Stimulated activated CD8-positive, alpha-beta memory T cell treated with anti-CD3 and anti-CD28 coated beads, Interleukin-2, amount 100 ng/mL, for 48 hours (primary cell): ENCODE results near the gene HS6ST3.
A peak's percentile ranks its signal among the peaks of the same experiment; 100 is the strongest.
"Not testable (repeated sequence)": the region's sequence is repeated elsewhere in the genome, so short reads cannot be mapped to it uniquely, and the experiment has no call there.

Experiments
- DNase-seq, 2 donors: peaks; one replicate each; pipeline ENCODE4 v3.0.0-alpha.2; 2020; ENCODE audit warnings: low read depth in 2 of 2

HS6ST3 gene

DNA sequence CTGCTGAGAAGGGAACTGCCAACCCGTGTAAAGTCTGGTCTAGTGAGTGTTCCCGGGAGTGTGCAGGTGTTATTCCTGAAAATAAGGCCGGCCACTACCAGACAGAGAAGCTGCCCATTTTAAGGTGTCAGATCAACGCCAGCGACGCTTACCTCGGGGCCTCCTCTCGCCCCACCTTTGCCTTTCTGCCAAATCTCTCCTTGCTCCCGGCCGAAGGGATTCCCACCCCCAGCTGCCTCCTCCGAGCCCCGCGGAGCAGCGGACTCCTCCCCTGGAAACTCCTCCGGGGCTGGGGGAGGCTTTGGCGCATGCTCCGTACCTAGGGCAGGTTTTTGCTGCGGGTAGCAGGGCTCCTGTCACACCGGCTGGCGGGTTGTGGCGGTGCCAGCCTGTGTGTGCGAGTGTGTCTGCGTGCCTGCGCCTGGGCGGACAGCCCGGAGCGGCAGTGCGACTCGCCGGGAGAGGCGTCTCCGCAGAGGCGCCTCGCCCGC, at the start of gene HS6ST3:
Gene HS6ST3 (plus strand): TSS at position 359 of the 491 bp plus-strand sequence.
- no peak for DNase-seq

DNA sequence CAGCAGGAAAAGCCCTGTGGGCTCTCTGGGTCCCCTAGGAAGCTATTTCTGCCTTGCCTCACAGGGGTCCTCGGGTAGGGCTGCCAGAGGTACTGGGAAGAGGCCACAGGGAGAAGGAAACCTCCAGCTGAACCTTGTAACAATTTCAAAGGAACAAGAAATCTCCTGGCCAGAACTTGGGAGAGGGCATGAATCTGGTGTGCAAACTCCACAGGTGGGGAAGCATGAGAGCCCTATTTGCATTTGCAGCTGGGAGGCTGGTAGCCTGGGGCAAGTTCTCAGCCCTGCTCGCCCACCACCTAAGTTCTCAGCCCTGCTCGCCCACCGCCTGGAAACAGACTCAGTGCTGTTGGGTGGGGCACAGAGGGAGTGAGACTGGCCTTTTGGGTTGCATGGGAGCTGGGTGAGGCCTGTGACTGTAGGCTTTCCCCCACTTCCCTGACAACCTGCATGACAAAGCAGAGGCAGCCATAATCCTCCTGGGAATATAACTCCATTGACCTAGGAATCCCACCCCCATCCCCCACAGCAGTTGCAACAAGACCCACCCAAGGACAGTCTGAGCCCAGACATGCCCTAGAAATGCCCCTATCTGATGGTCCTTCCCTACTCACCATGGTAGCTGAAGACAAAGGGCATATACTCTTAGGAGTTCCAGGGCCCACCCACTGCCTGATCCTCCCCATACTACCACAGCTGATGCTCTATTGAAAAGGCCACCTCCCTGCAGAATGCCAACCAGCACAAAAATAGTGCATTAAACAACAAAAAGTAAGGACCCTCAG, 48.4 kb upstream of the HS6ST3 start:
- DNase-seq: no peak

DNA sequence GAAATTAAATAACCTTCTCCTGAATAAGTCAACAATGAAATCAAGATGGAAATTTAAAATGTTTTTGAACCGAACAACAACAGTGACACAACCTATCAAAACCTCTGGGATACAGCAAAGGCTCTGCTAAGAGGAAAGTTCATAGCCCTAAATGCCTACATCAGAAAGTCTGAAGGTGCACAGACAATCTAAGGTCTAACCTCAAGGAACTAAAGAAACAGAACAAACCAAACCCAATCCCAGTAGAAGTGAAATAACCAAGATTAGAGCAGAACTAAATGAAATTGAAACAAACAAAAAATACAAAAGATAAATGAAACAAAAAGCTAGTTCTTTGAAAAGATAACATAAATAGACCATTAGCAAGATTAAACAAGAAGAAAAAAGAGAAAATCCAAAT, 45.7 kb upstream of the HS6ST3 start:
- DNase-seq: no peak

DNA sequence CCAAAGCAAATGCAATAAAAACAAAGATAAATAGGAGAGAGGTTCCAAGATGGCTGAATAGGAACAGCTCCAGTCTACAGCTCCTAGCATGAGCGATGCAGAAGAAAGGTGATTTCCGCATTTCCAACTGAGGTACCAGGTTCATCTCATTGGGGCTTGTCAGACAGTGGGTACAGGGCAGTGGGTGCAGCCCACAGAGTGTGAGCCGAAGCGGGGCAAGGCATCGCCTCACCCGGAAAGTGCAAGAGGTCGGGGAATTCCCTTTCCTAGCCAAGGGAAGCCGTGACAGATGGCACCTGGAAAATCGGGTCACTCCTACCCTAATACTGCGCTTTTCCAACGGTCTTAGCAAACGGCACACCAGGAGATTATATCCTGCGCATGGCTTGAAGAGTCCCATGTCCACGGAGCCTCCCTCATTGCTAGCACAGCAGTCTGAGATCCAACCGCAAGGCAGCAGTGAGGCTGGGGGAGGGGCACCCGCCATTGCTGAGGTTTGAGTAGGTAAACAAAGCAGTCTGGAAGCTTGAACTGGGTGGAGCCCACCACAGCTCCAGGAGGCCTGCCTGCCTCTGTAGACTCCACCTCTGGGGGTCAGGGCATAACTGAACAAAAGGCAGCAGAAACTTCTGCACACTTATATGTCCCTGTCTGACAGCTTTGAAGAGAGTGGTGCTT, 43.3 kb upstream of the HS6ST3 start:
- DNase-seq: not testable (repeated sequence)

GRCh38 chr13:96050955-96051354, 39.0 kb upstream of the HS6ST3 start:
- DNase-seq: not testable (repeated sequence)

DNA sequence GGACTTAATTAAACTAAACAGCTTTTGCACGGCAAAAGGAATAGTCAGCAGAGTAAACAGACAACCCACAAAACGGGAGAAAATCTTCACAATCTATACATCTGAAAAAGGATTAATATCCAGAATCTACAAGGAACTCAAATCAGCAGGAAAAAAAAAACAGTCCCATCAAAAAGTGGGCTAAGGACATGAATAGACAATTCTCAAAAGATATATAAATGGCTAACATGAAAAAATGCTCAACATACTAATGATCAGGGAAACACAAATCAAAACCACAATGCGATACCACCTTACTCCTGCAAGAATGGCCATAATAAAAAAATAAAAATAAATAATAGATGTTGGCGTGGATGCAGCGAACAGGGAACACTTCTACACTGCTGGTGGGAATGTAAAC, 38.4 kb upstream of the HS6ST3 start:
- not testable (repeated sequence) for DNase-seq

GRCh38 chr13:96051946-96052345, 38.0 kb upstream of the HS6ST3 start:
- DNase-seq: not testable (repeated sequence)

DNA sequence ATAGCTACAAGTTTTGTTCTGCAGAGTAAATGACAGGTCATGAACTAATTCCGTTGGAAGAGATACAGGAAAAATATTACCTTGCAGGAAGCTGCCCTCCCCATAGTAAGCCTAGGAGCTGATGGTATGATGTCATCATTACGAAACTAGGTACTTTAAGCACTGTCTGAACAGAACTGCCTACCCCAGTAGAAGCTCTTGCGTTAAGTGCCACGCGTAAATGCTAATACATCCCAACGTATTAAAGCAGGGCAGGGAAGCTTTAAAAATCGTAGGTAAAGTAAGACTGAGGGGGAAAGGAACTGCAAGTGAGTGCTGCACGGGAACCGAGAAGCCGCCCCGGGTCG, 37.3 kb upstream of the HS6ST3 start:
- DNase-seq: no peak

GRCh38 chr13:96053003-96053703, 36.8 kb upstream of the HS6ST3 start, which contains the start of gene UGGT2:
TSS of gene UGGT2 (minus strand) at chr13:96053401. CDS start at chr13:96053312, 89 bp downstream.
- peak; percentile 11 to 12 for DNase-seq

GRCh38 chr13:96065849-96066248, 24.1 kb upstream of the HS6ST3 start:
- DNase-seq: no peak

DNA sequence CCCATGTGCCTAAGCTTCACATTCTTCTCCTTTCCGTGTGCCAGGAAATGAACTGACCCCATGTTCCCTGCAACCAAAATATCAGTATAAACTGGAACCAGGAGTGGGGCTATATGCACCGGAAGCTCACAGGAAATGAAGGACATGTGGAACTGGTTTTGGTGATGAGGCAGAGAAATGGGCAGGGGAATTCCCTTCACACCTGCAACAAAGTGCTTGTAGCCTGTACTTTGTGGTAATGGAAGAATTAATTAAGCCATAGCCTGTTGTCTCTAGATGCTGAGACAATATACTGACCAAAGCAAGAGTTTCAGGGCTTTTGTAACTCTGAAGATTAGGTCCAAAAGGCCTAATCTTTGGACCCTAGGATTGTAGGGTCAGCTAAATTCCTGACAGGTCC, 21.2 kb upstream of the HS6ST3 start:
- DNase-seq: no peak

DNA sequence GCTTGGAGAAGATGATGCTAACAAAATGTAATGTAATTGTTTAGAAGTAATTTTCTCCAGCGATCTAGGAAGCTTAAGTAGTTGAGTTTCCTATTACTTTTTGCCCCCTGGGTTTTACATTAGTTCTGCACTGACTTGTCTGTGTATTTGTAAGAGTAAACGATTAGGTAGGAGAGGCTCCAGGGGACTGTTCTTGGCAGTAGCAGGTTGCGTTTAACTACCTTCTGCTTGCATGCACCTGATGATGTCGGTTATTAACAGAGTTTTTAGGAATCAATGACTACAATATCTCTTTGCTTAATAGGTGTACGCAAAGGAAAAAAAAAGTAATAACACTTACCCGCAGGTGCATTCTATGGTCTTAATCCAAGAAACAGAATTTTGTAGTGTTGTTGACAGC, 18.4 kb upstream of the HS6ST3 start:
- DNase-seq: no peak

GRCh38 chr13:96072392-96072791, 17.5 kb upstream of the HS6ST3 start:
- DNase-seq: no peak

- DNase-seq: no peak
These were observed 13.9 kb upstream of the HS6ST3 start for GRCh38 chr13:96075953-96076543.

DNA sequence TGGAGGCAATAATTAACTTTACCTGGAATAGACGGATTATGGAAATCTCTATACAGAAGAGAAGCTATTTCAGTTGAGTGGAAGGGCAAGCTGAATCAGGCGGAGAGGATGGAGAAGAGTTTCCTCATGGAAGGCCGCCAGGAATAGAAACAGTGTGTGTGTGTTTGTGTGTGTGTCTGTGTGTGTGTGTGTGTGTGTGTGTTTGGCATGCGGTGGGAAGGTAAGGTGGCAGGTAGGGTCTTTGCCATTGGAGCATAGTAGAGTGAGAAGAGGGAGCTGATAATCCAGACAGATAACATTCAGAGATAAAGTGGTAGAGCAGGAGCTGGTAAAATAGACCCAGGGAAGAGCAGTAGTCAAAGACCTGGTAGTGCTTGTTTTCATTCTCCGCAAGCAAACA, 9.2 kb upstream of the HS6ST3 start:
- DNase-seq: no peak

GRCh38 chr13:96081888-96082287, 8.0 kb upstream of the HS6ST3 start:
- DNase-seq: no peak

- no peak for DNase-seq
These were observed 7.3 kb upstream of the HS6ST3 start for GRCh38 chr13:96082640-96083039.

DNA sequence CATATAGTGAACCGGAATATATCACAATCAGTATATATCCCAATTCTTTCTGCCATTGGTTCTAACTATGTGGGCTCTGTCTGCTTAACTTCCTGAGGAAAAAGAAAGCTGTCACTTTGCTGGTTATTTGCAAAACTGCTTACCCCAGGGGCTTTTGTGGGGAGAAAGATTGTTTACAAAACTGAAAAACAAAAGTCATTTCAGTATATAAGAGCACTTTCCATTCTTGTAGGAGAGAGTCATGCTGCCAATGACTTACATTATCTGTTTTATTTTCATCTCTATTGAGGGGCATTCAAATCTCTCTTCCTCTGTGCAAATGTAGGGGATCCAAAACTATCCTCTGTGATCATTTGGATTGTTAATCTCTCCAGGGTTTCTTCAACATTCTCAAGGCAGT, 3.2 kb upstream of the HS6ST3 start:
- DNase-seq: no peak

GRCh38 chr13:96089139-96089538, 768 bp upstream of the HS6ST3 start:
- DNase-seq: no peak

DNA sequence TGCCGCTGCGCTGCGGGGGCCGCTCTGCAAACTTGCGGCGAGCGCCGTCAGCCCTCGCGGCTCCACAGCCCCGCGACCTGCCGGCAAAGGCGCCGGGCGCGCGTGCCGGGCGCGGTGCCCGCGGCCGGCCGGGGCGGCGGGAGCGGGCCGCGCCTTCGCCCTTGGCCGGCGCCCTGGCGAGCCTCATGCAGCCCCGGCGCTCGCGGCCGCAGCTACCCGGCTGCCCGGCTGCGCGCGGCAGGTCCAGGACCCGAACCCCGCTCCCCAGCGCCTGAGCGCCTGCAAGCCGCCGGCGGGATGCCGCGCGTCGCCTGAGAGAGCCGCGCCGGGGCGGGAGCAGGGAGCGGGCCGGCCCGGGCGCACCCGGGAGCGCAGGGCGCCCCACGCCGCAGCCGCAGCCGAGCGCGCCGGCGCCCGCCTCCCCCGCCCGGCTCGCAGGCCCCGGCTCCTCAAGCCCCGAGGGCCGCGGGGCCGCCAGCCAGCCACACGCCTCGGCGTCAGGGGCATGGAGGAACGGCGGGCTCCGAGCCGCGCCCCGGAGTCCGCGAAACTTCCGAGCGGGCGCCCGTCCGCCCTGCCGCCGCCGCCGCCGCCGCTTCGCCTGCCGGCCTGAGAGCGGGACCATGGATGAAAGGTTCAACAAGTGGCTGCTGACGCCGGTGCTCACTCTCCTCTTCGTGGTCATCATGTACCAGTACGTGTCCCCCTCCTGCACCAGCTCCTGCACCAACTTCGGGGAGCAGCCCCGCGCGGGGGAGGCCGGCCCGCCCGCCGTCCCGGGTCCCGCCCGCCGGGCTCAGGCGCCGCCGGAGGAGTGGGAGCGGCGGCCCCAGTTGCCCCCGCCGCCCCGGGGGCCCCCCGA, 564 bp downstream of the HS6ST3 start:
- DNase-seq: no peak
